HFF-Myc (cell line): ENCODE data around the gene GNPDA2.

ENCODE experiments used
- DNase-seq: peaks from one replicate; pipeline ENCODE4 v3.0.0-alpha.2; 2011; ENCODE audit warnings: low read depth; ENCODE audit errors: extremely low read depth
- H3K4me3 ChIP-seq: replicated peaks from 2 replicates; pipeline ENCODE4 v1.5.1; 2011; ENCODE audit warnings: low read depth, mild to moderate bottlenecking, control low read depth, low read length
- CTCF ChIP-seq: IDR thresholded peaks from 2 replicates; pipeline ENCODE4 v1.5.1; 2012; ENCODE audit warnings: mild to moderate bottlenecking, low read depth, low read length, control low read depth; ENCODE audit errors: missing control alignments

GNPDA2 gene

GRCh38 chr4:44701037-44701436 lies 25.3 kb downstream of the GNPDA2 start:
- TF ChIP-seq CTCF: no peak
- DNase-seq: no peak

GRCh38 chr4:44700427-44700826 lies 25.9 kb downstream of the GNPDA2 start:
- no peak for DNase-seq
- TF ChIP-seq CTCF: no peak
- no peak overlapping the region for H3K4me3 ChIP-seq

More at GRCh38 chr4:44701037-44701436, 25.3 kb downstream of the GNPDA2 start:
- no peak overlapping the region for H3K4me3 ChIP-seq

- no peak for DNase-seq
- no peak for TF ChIP-seq CTCF
- no peak overlapping the region for H3K4me3 ChIP-seq
Observed at GRCh38 chr4:44684648-44685047, 41.7 kb downstream of the GNPDA2 start.

- peak overlapping the region; percentile 75 for H3K4me3 ChIP-seq
- DNase-seq: no peak
- TF ChIP-seq CTCF: no peak
Observed at GRCh38 chr4:44679060-44679459, 47.3 kb downstream of the GNPDA2 start.

- peak within 1 kb of the TSS; percentile 75 for H3K4me3 ChIP-seq
- no peak for TF ChIP-seq CTCF
- DNase-seq: peak; percentile 75
Observed at GRCh38 chr4:44678094-44679041, 48.0 kb downstream of the GNPDA2 start, which contains the start of gene GUF1. GUF1 (plus strand) TSS chr4:44678420; CDS start chr4:44678623, 203 bp downstream.

GRCh38 chr4:44675366-44675765 lies 51.0 kb downstream of the GNPDA2 start:
- no peak overlapping the region for H3K4me3 ChIP-seq
- no peak for TF ChIP-seq CTCF
- no peak for DNase-seq
